ENCODE results near the gene NFATC2.

GRCh38 chr20:51337126-51337805, 205.3 kb downstream of the NFATC2 start:
- TF ChIP-seq CSRNP3 (CRISPR knock-in tag; IDR thresholded peaks at IDR 0.05) (no peak), RARB (CRISPR knock-in tag; IDR thresholded peaks at IDR 0.05) (no peak), ZFP30 (CRISPR knock-in tag; IDR thresholded peaks at IDR 0.05) (no peak), ZFP3 (CRISPR knock-in tag; IDR thresholded peaks at IDR 0.05) (no peak), SNAI2 (CRISPR knock-in tag; IDR thresholded peaks at IDR 0.05) (no peak), CSDC2 (CRISPR knock-in tag; IDR thresholded peaks at IDR 0.05) (no peak)
